Endothelial cell of umbilical vein (primary cell): ENCODE data around the gene EXT2. TPM values are rescaled to one million over a fixed set of nuclear protein-coding genes. Genes with fewer than 3 reads are reported as not detected.

Experiments
- BruUV-seq: library from RNA; stranded (reverse); fragments of 400-500 nt; replicated peaks from 2 replicates; lab custom pipeline; 2021; lab: Mats Ljungman, UMichigan
- CTCF ChIA-PET: fragments of 300-600, 350-600 bp; sonication (Branson Sonifier 250); formaldehyde crosslinking; loops from one replicate; lab custom pipeline; 2021; ENCODE audit warnings: antibody characterized with exemption, inconsistent platforms; lab: Charles Lee
- POLR2A ChIA-PET: fragments of 300-600, 350-600 bp; sonication (Branson Sonifier 250); formaldehyde crosslinking; loops from one replicate; lab custom pipeline; 2021; ENCODE audit warnings: antibody characterized with exemption, inconsistent platforms; lab: Charles Lee
- DNase-seq: peaks from one replicate; pipeline ENCODE4 v3.0.0-alpha.2; 2011; ENCODE audit warnings: low read depth, low spot score
- FAIRE-seq: peaks from 2 replicates; lab custom pipeline; 2011; peaks lifted over from hg19 to GRCh38; lab: Jason Lieb, UNC
- H2AFZ ChIP-seq: 2 replicates; pipeline ENCODE4 v1.6.0; 2012; ENCODE audit warnings: low read depth, low read length, control low read depth, inconsistent platforms
- H3K27ac ChIP-seq: 2 replicates; pipeline ENCODE4 v1.5.1; 2011; ENCODE audit warnings: low read depth, mild to moderate bottlenecking, control low read depth, low read length, moderate library complexity; ENCODE audit not compliant: insufficient read depth
- H3K27me3 ChIP-seq, 2 experiments: 2 replicates each; pipeline versions ENCODE4 v1.6.0 to v1.6.1; 2011; ENCODE audit warnings: low read length in 2 of 2, mixed read lengths in 1 of 2; ENCODE audit not compliant: control insufficient read depth in 2 of 2, insufficient read depth in 2 of 2
- H3K36me3 ChIP-seq, 2 experiments: 2 replicates in 1 of 2; 3 replicates in 1 of 2; pipeline ENCODE4 v1.5.1; 2011; ENCODE audit warnings: low read length in 2 of 2, mild to moderate bottlenecking in 1 of 2, moderate library complexity in 1 of 2; ENCODE audit not compliant: control insufficient read depth in 2 of 2, insufficient read depth in 2 of 2; ENCODE audit errors: extremely low read depth in 1 of 2
- H3K4me1 ChIP-seq: 3 replicates; pipeline ENCODE4 v1.5.1; 2011; ENCODE audit warnings: mild to moderate bottlenecking, low read length; ENCODE audit not compliant: control insufficient read depth, insufficient read depth; ENCODE audit errors: extremely low read depth
- H3K4me2 ChIP-seq: 2 replicates; pipeline ENCODE4 v1.6.1; 2011; ENCODE audit warnings: low read length, control low read depth, mixed read lengths; ENCODE audit not compliant: insufficient read depth
- H3K4me3 ChIP-seq, 3 experiments: fragments of 200-600 bp in 1 of 3; sonication (generic), shearing (Covaris generic) in 1 of 3; replicated peaks in 1 of 3; 2 replicates each; pipeline ENCODE4 v1.5.1; 2011 to 2016; ENCODE audit warnings: control low read depth in 3 of 3, low read length in 3 of 3, mild to moderate bottlenecking in 2 of 3, inconsistent platforms in 1 of 3, low read depth in 1 of 3, moderate library complexity in 1 of 3; ENCODE audit not compliant: insufficient read depth in 1 of 3
- H3K79me2 ChIP-seq: 2 replicates; pipeline ENCODE4 v1.6.0; 2012; ENCODE audit warnings: low read length, inconsistent platforms; ENCODE audit not compliant: control insufficient read depth, insufficient read depth
- H3K9ac ChIP-seq: replicated peaks from 2 replicates; pipeline ENCODE3; 2011; ENCODE audit warnings: low read length, control low read depth; ENCODE audit not compliant: insufficient read depth; ENCODE audit errors: extremely low read depth
- H3K9me1 ChIP-seq: replicated peaks from 3 replicates; pipeline ENCODE4 v1.6.0; 2011; ENCODE audit warnings: mild to moderate bottlenecking, low read length; ENCODE audit not compliant: control insufficient read depth, insufficient read depth; ENCODE audit errors: extremely low read depth
- H3K9me3 ChIP-seq: replicated peaks from 2 replicates; pipeline ENCODE4 v1.5.1; 2012; ENCODE audit warnings: low read length, inconsistent platforms; ENCODE audit not compliant: control insufficient read depth, insufficient read depth
- H4K20me1 ChIP-seq: replicated peaks from 2 replicates; pipeline ENCODE3; 2011; ENCODE audit warnings: mild to moderate bottlenecking, low read length; ENCODE audit not compliant: control insufficient read depth, insufficient read depth; ENCODE audit errors: extremely low read depth
- CTCF ChIP-seq, 2 donors: IDR thresholded peaks; 1 replicate in 1 of 2; 2 replicates in 1 of 2; pipeline ENCODE4 v1.5.1; 2011; ENCODE audit warnings: low read length in 2 of 2, mild to moderate bottlenecking in 2 of 2, moderate library complexity in 2 of 2, control low read depth in 1 of 2, inconsistent platforms in 1 of 2, low read depth in 1 of 2; ENCODE audit not compliant: insufficient read depth in 1 of 2; ENCODE audit errors: extremely low read depth in 1 of 2
- EZH2 ChIP-seq: IDR thresholded peaks from 2 replicates; pipeline ENCODE4 v1.6.1; 2012; ENCODE audit warnings: borderline replicate concordance, low read depth, mild to moderate bottlenecking, moderate library complexity, low read length, inconsistent platforms; ENCODE audit not compliant: severe bottlenecking
- FOS ChIP-seq: IDR thresholded peaks from 2 replicates; pipeline ENCODE4 v1.6.1; 2011; ENCODE audit warnings: mild to moderate bottlenecking, low read length, moderate library complexity, borderline replicate concordance; ENCODE audit not compliant: insufficient read depth
- GATA2 ChIP-seq: IDR thresholded peaks from 2 replicates; pipeline ENCODE4 v1.7.0; 2011; ENCODE audit warnings: low read depth, mild to moderate bottlenecking, moderate library complexity, mixed read lengths, low read length; ENCODE audit not compliant: insufficient read length, insufficient read depth
- MYC ChIP-seq: IDR thresholded peaks from one replicate; pipeline ENCODE4 v1.6.1; 2011; ENCODE audit warnings: mild to moderate bottlenecking, low read depth, low read length
- POLR2AphosphoS5 ChIP-seq: IDR thresholded peaks from 2 replicates; pipeline ENCODE4 v1.6.1; 2012; ENCODE audit warnings: low read depth, mild to moderate bottlenecking, control low read depth, low read length, moderate library complexity; ENCODE audit not compliant: insufficient read depth
- dilution Hi-C: fragments of 300-500 bp; cut with MboI; formaldehyde crosslinking; loops from one replicate; pipeline ENCODE4 v1.15.0; 2019; ENCODE audit warnings: low sequenced_read_pairs; ENCODE audit not compliant: extremely low pct_ligation_motif_present
- intact Hi-C: fragments of 100-400 bp; cut with micrococcal nuclease; formaldehyde crosslinking; loops from one replicate; pipeline ENCODE4 v1.10.0; 2022
- polyA plus RNA-seq, 4 experiments: library from polyadenylated mRNA; depleted of rRNA in 3 of 4; stranded (reverse) in 3 of 4; unstranded in 1 of 4; fragments of >200 nt; gene quantifications; 2 replicates each; pipeline versions ENCODE4 v1.2.1 to v1.2.3, GENCODE V29; 2011 to 2012; ENCODE audit warnings: missing spikeins in 1 of 4
- total RNA-seq: library from RNA; stranded (reverse); gene quantifications from 2 replicates; pipeline ENCODE4 v1.2.3, GENCODE V29; 2021
- TF ChIP-seq, protein P1 (sequence below): IDR thresholded peaks from 2 replicates; pipeline ENCODE4 v1.6.1; 2011; ENCODE audit not compliant: insufficient read depth, insufficient read length

Gene EXT2
- total and polyA plus RNA-seq, 2 donors (not counting 3 experiments of a cell fraction or from before 2014, with no cell fraction given), result 50.9 to 60.3 TPM

- Histone ChIP-seq H3K9me1 (no peaks in the 10 kb centered on the region), H3K79me2 (no peaks in the 10 kb centered on the region), H3K4me3 (no peak overlapping the region), H3K27me3 (no peaks in the 10 kb centered on the region), H4K20me1 (no peaks in the 10 kb centered on the region), H3K9ac (no peak overlapping the region), H3K9me3 (no peaks in the 10 kb centered on the region), H3K36me3 (no peaks in the 10 kb centered on the region), H3K4me1 (no peaks in the 10 kb centered on the region), H2AFZ (no peak overlapping the region), H3K27ac (no peak overlapping the region), H3K4me2 (no peak overlapping the region)
- no peak for DNase-seq
- ChIA-PET POLR2A (no interaction called here), CTCF (interaction anchor here (0.6 to 2.4 kb wide), 39 partner anchors 9 to 331 kb away, joined by 3 to 31 read pairs (median 6); partner anchors contain the start of gene EXT2)
- no TSS peak for BruUV-seq
- dilution Hi-C loops (no loop called here), intact Hi-C loops (loop anchor here (1.0 to 2.0 kb wide), 4 partner anchors 19 to 253 kb away; no protein-coding TSS in a partner anchor)
- no peak for FAIRE-seq
- TF ChIP-seq EZH2 (no peak), FOS (no peak), GATA2 (no peak), CTCF (IDR thresholded peaks at IDR 0.05; ENCODE audit: extremely low read depth in 1 of 2, insufficient read depth in 1 of 2, low read depth in 1 of 2, low read length in 2 of 2) (no peak), POLR2AphosphoS5 (no peak), MYC (no peak)
- TF ChIP-seq, protein P1, sequence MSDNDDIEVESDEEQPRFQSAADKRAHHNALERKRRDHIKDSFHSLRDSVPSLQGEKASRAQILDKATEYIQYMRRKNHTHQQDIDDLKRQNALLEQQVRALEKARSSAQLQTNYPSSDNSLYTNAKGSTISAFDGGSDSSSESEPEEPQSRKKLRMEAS, result no peak
Measured at GRCh38 chr11:44285756-44286155, 190.3 kb downstream of the EXT2 start.
